GM12892 (cell line): ENCODE results near the gene OR2C1.

Source experiments
- POLR2A ChIP-seq: IDR thresholded peaks from 2 replicates; pipeline ENCODE4 v1.6.1; 2011; ENCODE audit warnings: low read depth, low read length, control low read depth
- POLR2AphosphoS5 ChIP-seq: IDR thresholded peaks from 2 replicates; pipeline ENCODE4 v1.6.1; 2011; ENCODE audit warnings: low read depth, low read length, control low read depth
- TAF1 ChIP-seq: IDR thresholded peaks from 2 replicates; pipeline ENCODE4 v1.6.1; 2011; ENCODE audit warnings: low read depth, mild to moderate bottlenecking, control low read depth, low read length, borderline replicate concordance

DNA sequence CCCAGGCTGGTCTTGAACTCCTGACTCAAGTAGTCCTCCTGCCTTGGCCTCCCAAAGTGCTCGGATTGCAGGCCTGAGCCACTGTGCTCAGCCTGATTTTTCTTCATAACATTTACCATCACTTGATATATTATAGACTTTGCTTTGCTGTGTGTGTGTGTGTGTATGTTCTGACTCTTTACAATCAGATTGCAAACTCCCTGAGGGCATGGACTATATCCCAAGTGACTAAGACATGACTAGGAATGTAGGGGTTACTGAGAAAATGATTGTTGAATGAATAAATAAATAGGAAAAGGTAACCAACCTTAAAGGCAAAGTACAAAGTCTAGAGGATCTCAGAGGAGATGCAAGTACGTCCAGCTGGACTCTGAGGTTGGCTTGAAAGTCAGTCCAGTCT lies 9.6 kb upstream of the OR2C1 start:
- TF ChIP-seq POLR2AphosphoS5 (no peak), POLR2A (no peak), TAF1 (no peak)
